Measurements from ENCODE around the gene OR51B5.
"Not testable (repeated sequence)": the region's sequence is repeated elsewhere in the genome, so short reads cannot be mapped to it uniquely, and the experiment has no call there.

The OR51B5 gene

GRCh38 chr11:5324197-5324596 lies 19.1 kb downstream of the OR51B5 start, which contains the start of gene OR51B2:
Gene OR51B2, minus strand, starts transcription at chr11:5324297. Its CDS starts 0 bp downstream, at chr11:5324297.
- DNase-seq = no peak

DNA sequence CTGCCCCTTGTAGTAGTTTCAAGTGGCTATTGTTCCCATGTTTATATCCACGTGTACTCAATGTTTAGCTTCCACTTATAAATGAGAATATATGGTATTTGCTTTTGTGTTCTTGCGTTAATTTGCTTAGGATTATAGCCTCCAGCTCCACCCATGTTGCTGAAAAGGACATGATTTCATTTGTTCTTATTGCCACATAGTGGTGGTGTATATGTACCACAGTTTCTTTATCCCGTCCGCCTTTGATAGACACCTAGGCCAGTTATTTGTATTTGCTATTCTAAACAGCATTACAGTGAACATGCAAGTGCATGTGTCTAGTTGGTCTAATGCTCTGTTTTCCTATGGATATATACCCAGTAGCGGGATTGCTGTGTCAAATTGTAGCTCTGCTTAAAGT lies 26.0 kb downstream of the OR51B5 start:
- DNase-seq = no peak

DNA sequence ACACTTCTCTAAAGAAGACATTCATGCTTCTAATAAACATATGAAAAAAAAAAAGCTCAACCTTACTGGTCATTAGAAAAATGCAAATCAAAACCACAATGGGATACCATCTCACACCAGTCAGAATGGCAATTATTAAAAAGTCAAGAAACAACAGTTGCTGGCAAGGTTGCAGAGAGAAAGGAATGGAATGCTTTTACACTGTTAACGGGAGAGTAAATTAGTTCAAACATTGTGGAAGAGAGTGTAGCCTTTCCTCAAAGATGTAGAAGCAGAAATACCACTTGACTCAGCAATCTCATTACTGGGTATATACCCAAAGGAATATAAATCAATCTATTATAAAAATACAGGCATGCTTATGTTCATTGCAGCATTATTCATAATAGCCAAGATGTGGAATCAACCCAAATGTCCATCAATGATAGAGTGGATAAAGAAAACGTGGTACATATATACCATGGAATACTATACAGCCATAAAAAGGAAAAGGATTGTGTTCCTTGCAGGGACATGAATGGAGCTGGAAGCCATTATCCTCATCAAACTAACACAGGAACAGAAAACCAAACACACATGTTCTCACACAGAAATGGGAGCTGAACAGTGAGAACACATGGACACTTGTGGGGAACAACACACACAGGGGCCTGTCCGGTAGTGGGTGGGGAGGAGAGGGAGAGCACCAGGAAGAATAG lies 29.8 kb downstream of the OR51B5 start:
- not testable (repeated sequence) for DNase-seq

GRCh38 chr11:5310423-5310822 lies 32.9 kb downstream of the OR51B5 start:
- DNase-seq = no peak

DNA sequence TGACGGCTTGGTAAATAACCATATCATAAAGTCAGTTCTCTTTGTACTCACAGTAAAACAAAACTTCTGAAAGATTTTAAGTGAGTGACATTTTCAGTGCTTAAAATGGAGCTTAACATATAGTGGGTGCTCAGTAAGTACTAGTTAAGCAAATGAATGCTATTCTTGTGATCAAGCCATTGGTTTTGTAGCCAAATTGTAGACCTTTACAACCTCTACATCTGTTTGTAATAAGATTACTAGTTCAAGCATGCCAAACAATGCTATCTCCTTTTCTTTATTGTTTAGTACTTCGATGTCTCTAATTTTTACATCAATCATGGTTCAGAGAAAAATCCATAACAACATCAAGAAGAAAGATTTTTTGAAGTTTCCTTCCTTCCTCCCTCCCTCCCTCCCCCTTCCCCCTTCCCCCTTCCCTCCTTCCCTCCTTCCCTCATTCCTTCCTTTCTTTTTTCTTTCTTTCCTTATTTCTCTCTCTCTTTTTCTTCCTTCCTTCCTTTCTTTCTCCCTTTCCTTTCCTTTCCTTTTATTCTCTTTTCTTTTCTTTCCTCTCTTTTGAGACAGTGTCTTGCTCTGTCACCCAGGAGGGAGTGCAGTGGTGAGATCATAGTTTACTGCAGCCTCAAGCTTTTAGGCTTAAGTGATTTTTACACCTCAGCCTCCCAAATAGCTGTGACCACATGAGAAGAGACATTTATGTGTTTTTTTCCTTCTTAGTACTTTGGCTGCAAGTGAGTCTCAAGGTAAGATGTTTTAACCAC lies 35.9 kb downstream of the OR51B5 start:
- DNase-seq = no peak

DNA sequence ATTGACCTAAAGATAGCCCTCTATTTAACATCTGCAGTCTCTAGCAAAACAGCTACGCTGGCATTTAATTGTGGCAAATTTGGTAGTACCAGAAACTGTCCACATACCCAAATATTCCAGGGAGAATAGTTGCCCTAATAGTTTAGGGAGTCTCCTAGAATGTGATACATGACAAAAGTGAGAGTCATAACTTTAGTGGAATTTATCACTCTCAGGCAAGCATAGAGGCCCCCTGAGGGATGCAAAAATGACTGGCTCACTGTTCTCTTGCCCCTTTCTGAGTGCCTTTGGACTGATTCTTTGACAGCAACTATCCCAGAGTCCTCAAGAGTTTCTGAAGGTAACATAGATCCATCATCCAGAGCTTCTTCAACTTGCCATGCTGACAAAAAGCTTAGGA lies 39.3 kb downstream of the OR51B5 start:
- no peak for DNase-seq

- DNase-seq = no peak
Observed at GRCh38 chr11:5303626-5304025, 39.7 kb downstream of the OR51B5 start.

DNA sequence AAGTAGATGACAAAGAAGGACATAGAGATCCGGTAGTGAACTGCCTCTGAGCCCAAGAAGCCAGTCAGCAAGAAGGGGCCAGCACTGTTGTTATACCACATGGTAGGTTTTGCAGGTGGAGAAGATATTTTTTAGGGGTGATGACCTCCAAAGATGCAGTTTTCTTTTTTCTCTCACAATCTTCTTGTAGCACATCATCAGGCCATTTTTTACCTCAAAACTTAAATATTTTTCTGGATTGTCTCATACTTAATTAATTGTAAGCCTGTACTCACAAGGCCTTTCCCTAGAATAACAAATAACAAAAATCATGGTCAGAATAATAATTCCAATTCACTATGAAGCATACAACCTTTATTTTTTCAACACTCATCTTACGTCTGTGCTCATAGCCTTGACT lies 41.5 kb downstream of the OR51B5 start, which contains the start of gene OR51B4:
TSS of gene OR51B4 (minus strand) at position 101 of the 400 bp plus-strand sequence. CDS start at position 101, 0 bp downstream.
- no peak for DNase-seq

DNA sequence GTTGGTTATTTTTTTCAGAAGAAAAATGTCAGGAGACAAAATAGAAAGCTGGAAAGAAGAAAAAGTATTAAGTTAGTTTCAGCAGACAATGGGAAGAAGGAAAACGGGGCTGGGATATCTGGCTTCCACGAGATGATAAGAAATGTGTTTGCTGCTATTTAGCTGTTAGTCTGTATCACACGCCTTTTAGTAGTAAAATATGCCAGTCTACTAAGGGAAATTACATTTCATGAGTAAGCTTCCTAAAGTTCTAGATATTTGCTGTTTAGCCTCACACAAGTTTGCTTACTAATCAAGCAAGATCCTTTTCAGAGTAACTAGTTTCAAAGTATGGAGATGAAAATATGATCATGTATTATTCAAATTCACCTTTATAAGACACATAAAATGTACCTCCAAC lies 43.1 kb downstream of the OR51B5 start:
- DNase-seq = no peak

GRCh38 chr11:5298451-5298850 lies 44.9 kb downstream of the OR51B5 start:
- DNase-seq = no peak

DNA sequence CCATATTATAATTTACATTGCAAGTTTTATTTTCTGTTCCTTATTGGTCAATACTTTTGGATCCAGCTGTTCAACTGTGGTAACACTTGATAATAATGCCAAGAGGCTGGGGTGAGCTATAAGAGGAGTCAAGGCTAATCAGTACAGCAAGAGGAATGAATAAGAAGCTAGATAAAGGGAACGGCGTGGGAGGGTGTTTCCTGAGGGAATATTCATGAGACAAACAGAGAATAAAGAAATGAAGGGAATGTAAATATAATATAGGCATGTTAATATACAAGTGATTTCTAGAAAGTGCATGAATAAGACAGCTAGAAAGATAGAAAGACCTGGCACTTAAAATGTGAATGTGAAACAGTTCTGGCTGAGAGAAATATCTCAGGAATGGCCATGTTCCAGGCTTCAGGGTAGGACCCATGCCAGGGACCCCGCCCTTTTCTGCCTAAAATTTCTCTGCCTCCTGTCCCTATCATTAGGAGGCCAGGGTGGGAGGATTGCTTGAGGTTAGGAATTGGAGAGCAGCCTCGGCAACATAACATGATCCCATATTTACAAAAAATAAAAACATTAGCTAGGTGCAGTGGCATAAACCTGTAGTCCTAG lies 45.5 kb downstream of the OR51B5 start:
- no peak for DNase-seq

GRCh38 chr11:5294342-5294995 lies 48.9 kb downstream of the OR51B5 start:
- not testable (repeated sequence) for DNase-seq

- DNase-seq = no peak
Observed at GRCh38 chr11:5293028-5293427, 50.3 kb downstream of the OR51B5 start.

All from CD4-positive, alpha-beta T cell treated with Interleukin-12 subunit alpha and Interleukin-12 subunit beta, for 1 hour (primary cell).